Activated CD8-positive, alpha-beta memory T cell treated with anti-CD3 and anti-CD28 coated beads for 48 hours (primary cell): ENCODE results near the gene TNP2.
"Not testable (repeated sequence)": the region's sequence is repeated elsewhere in the genome, so short reads cannot be mapped to it uniquely, and the experiment has no call there.

Experiments used
- DNase-seq, 3 experiments: peaks; one replicate each; pipeline ENCODE4 v3.0.0-alpha.2; 2020; ENCODE audit warnings: low read depth in 2 of 3, low spot score in 2 of 3

The TNP2 gene

DNA sequence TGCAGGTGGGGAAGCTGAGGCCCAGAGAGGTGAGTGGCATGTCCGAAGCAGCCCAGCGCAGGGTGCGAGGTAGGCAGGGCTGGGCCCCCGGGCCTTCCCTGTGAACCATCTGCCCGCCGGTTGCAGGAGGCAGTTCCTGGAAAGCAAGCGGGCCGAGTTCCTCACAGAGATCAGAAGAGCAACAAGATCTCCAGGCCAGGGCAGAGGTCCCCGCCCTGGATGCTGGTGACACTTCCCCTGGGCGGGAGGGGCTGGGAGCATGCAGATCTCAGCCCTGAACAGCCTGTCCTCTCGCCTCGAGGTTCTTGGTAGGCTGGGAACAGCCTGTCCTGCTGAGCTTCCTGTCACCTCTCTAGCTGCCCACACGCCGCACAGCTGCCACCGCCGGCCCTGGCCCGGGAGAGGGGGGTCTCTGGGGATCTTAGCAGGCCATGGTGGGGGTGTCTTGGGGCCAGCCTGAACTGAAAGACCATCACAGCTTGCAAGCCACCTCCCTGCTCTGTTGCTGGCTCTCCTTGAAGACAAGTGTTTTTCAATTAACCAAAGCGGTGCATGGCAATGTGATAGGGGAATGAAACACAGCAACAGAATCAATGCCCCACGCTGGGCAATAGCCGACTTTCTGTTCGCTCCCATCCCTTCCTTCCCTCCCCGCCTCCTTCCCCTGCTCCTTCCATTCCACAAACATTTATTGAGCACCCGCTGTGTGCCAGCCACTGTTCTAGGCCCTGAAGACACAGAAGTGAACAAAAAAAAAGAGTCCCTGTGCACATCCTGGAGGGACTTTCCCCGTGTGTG, 44.8 kb downstream of the TNP2 start:
- DNase-seq: peak in 2 of 3 experiments; percentile 49 to 54

DNA sequence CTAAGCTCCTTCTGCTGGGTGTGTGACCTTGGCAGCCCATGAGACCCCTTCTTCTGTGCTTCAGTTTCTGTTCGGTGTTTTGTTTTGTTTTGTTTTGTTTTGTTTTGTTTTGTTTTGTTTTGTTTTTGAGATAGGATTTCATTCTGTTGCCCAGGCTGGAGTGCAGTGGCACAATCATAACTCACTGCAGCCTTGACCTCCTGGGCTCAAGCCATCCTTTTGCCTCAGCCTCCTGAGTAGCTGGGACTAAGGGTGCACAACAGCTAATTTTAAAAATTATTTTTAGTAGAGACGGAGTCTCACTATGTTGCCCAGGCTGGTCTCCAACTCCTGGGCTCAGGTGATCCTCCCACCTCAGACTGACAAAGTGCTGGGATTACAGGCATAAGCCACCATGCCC, 48.6 kb downstream of the TNP2 start:
- DNase-seq: not testable (repeated sequence)

DNA sequence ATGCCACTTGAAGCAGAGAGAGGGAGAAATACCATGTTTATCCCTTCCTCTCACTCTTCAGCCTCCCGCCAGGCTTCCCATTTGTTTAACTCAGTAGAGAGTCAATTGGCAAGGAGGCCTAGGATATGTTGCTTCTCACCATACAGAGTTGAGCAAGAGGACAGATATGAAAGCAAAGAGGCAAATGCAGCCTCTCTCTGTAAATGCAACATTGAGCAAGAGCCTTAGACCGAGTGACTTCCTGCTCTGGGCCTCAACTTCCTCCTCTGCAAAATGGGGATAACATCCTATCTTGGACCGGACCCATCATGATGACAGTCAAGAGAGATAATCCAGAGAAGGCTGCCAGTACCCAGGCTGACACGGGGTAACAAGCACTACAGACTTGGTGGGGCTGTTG, 49.9 kb downstream of the TNP2 start:
- no peak for DNase-seq

DNA sequence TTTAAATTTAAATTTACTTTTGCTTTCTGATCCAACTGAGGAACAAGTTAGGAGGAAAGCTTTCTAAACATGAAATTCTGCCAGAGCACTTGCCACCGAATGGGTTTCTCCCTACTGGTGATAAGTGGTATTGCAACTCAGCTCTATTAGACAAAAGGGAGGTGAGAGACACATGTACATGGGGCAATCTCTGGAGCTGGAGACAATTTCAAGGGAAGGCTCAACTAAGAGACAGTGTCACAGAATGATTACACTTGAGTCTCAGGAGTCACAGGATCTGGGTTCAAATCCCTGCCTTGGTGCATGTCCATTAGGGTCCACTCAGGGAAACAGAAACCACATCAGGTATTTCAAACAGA, 50.5 kb downstream of the TNP2 start:
- DNase-seq: no peak
